H7 (cell line): ENCODE data around the gene SEC23A. TPM values are rescaled to one million over a fixed set of nuclear protein-coding genes. Genes with fewer than 3 reads are reported as not detected.
"Not testable (repeated sequence)": the region's sequence is repeated elsewhere in the genome, so short reads cannot be mapped to it uniquely, and the experiment has no call there.

Source experiments
- DNase-seq: peaks from one replicate; pipeline ENCODE4 v3.0.0; 2012
- H3K27me3 ChIP-seq: 2 replicates; pipeline ENCODE4 v1.6.0; 2011; ENCODE audit warnings: mild to moderate bottlenecking, low read length; ENCODE audit not compliant: control insufficient read depth, insufficient read depth
- H3K36me3 ChIP-seq: replicated peaks from 2 replicates; pipeline ENCODE4 v1.5.1; 2011; ENCODE audit warnings: low read length; ENCODE audit not compliant: control insufficient read depth, insufficient read depth
- H3K4me3 ChIP-seq: 2 replicates; pipeline ENCODE4 v1.5.1; 2011; ENCODE audit warnings: low read depth, mild to moderate bottlenecking, control low read depth, low read length, moderate library complexity; ENCODE audit not compliant: insufficient read depth
- total RNA-seq: library from RNA; depleted of rRNA; stranded (reverse); fragments of >200 nt; shearing (Covaris generic); gene quantifications from 2 replicates; pipeline ENCODE4 v1.2.3, GENCODE V29; 2014

Gene SEC23A
- total RNA-seq, 1 experiment from 2014 or later, result 105 TPM

DNA sequence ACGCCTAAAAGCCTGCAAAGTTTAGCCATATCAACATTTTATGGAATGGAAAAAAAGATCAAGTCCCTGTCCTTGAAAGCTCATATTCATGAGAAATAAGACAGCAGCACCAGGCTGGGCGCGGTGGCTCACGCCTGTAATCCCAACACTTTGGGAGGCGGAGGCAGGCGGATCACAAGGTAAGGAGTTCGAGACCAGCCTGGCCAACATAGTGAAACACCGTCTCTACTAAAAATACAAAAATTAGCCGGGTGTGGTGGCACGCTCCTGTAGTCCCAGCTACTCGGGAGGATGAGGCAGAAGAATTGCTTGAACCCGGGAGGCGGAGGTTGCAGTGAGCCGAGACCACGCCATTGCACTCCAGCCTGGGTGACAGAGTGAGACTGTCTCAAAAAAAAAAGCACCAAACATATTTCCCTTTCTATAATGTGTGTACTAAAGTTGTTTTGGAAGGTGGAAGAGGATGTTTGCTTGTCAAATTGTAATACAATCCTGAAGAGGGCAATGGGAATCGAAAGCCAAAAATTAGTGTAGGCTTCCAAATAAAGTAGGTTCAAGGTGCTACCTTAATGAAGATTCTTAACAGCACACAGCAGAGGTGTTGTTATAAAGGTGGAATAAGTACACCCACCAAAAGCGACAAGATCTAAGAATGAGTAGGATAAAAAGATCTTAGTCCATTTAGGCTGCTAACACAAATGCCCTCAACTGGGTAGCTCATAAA lies 1.2 kb upstream of the SEC23A start:
- DNase-seq, H3K36me3 ChIP-seq, H3K27me3 ChIP-seq: not testable (repeated sequence)
- peak overlapping the region; percentile 95; the same call in 1 of the 2 replicates for H3K4me3 ChIP-seq

DNA sequence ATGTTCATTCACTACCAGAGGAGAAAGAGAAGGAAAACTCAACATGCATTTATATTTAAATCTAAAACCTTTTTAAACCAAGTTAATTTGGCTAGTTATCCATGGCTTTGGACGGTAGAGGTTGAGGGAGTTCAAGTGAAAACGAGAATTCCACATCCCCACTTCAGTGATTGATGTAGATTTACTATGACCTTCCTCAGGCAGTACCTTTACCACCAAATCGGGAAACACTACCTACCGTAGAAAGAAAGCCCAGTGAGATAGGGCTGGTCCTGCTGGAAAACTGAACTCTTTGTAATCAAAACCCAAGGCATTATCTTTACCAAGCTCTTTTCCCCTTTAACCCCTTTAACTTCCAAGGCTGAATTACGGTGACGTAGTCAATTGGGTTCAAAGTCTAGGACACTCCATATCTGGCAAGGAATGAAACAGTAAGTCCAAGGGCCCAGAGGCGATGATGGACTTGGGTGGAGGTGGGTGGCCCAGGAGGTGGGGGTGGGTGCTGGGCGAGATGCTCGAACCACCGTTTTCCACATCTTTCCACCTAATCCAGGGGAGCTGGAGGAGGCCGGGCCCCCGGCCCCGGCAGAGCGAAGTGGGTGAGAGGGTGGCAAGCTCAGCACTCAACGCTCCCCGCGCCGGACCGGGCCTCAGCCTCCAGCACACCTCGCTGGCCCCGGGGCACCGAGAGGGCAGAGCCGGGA lies 618 bp downstream of the SEC23A start:
- DNase-seq, result no peak
- Histone ChIP-seq H3K27me3 (no peaks in the 10 kb centered on the region), H3K4me3 (peak overlapping the region; percentile 95), H3K36me3 (no peaks in the 10 kb centered on the region)

DNA sequence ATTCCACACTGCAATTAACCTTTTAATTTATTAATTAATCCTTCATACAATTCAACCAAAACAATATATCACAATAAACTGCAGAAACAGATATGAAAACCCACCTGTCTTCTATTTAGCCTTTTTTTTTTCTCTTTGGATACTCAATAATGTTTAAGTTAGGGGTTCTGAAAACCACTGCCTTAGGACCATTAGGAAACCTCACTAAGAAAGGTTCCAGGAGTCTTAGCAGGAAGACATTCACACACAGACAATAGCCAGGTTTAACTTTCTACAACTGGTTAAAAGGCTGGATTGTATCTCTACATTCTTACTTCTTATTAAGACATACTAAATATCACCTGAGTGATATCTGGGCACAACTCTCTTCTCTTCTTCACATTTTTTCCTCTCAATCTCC lies 3.3 kb downstream of the SEC23A start:
- no peak overlapping the region for H3K4me3 ChIP-seq
- H3K36me3 ChIP-seq, result peaks cover 3% of the 10 kb centered on the region
- no peaks in the 10 kb centered on the region for H3K27me3 ChIP-seq
- DNase-seq, result no peak

GRCh38 chr14:39099215-39099614 lies 3.8 kb downstream of the SEC23A start:
- DNase-seq, H3K36me3 ChIP-seq, H3K27me3 ChIP-seq, H3K4me3 ChIP-seq: not testable (repeated sequence)

- peaks cover 5% of the 10 kb centered on the region for H3K36me3 ChIP-seq
- no peak overlapping the region for H3K4me3 ChIP-seq
- DNase-seq, result peak; percentile 25
- H3K27me3 ChIP-seq, result no peaks in the 10 kb centered on the region
Observed at GRCh38 chr14:39097159-39097558, 5.9 kb downstream of the SEC23A start.

- Histone ChIP-seq H3K27me3 (no peaks in the 10 kb centered on the region), H3K36me3 (peaks cover 10% of the 10 kb centered on the region), H3K4me3 (no peak overlapping the region)
- DNase-seq, result no peak
Observed at GRCh38 chr14:39094515-39094914, 8.5 kb downstream of the SEC23A start.

- Histone ChIP-seq H3K4me3 (no peak overlapping the region), H3K36me3 (peaks cover 11% of the 10 kb centered on the region), H3K27me3 (no peaks in the 10 kb centered on the region)
- DNase-seq, result no peak
Observed at GRCh38 chr14:39091716-39092115, 11.3 kb downstream of the SEC23A start.

DNA sequence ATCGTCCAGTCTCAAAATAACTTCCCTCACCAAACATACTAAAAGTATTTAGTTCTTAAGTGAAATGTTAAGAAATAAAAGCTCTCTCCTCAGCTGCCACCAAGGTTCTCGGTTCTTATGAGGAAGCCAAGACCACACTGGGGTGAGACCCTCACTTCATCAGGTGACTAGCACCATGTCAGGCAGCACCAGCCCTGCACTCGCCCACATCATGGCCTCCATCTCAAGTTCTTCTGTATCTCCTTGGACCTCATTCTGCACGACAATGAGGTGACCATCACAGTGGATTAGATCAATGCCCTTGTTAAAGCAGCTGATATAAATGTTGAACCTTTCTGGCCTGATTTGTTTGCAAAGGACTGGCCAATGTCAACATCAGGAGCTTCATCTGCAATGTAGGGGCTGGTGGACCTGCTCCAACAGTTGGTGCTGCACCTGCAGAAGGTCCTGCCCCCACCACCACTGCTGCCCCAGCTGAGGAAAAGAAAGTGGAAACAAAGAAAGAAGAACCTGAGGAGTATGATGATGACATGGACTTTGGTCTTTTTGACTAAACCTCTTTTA lies 12.4 kb downstream of the SEC23A start:
- H3K27me3 ChIP-seq, result no peaks in the 10 kb centered on the region
- H3K4me3 ChIP-seq, result no peak overlapping the region
- DNase-seq, result no peak
- peaks cover 15% of the 10 kb centered on the region for H3K36me3 ChIP-seq

GRCh38 chr14:39087493-39087892 lies 15.5 kb downstream of the SEC23A start:
- Histone ChIP-seq H3K36me3 (peaks cover 20% of the 10 kb centered on the region), H3K4me3 (no peak overlapping the region), H3K27me3 (no peaks in the 10 kb centered on the region)
- DNase-seq, result no peak

DNA sequence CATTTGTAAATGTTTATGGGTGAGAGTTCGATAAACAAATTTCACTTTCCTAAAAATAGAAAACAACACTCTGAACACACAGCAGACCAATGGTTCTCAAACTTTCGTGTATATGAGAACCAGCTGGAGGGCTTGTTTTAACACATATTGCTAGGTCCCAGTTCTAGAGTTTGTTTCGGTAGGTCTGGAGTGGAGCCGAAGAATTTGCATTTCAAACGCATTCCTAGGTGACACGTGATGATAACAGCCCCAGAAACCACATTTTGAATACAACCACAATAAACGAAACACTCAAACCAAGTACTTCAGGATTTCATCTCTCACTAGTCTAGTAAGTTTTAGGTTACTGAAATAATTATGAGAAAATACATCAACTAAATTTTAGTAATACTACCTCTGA lies 17.1 kb downstream of the SEC23A start:
- Histone ChIP-seq H3K27me3 (no peaks in the 10 kb centered on the region), H3K36me3 (peaks cover 21% of the 10 kb centered on the region), H3K4me3 (no peak overlapping the region)
- no peak for DNase-seq

DNA sequence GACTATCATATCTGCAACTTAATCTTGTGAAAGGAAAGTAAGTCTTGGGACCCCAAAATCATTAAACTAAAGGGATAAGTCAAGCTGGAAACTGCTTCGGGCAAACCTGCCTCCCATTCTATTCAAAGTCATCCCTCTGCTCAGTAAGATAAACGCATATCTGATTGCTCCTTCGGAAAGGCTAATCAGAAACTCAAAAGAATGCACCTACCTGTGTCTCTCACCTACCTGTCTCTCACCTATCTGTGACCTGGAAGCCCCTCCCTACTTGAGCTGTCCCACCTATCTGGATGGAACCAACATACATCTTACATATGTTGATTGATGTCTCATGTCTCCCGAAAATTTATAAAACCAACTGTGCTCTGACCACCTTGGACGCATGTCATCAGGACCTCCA lies 19.9 kb downstream of the SEC23A start:
- peaks cover 19% of the 10 kb centered on the region for H3K36me3 ChIP-seq

GRCh38 chr14:39080886-39081285 lies 22.1 kb downstream of the SEC23A start:
- H3K27me3 ChIP-seq, result no peaks in the 10 kb centered on the region
- no peak for DNase-seq
- peaks cover 15% of the 10 kb centered on the region for H3K36me3 ChIP-seq
- no peak overlapping the region for H3K4me3 ChIP-seq

More for the DNA sequence above, 19.9 kb downstream of the SEC23A start:
- no peak for DNase-seq
- H3K4me3 ChIP-seq, result no peak overlapping the region
- no peaks in the 10 kb centered on the region for H3K27me3 ChIP-seq

DNA sequence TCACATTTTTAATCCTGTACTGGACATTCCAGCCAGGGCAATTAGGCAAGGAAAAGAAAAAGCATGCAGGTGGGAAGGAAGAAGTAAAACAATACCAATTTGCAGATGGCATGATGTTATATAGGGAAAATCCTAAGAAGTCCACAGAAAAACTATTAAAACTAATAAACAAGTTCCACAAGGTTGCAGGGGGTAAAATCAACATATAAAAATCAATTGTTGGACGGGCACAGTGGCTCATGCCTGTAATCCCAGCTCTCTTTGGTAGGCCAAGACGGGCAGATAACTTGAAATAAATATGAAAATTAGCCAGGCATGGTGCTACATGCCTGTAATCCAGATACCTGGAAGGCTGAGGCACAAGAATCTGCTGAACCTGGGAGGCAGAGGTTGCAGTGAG lies 31.9 kb downstream of the SEC23A start:
- DNase-seq, result no peak
- Histone ChIP-seq H3K27me3 (no peaks in the 10 kb centered on the region), H3K4me3 (no peak overlapping the region), H3K36me3 (peaks cover 4% of the 10 kb centered on the region)

DNA sequence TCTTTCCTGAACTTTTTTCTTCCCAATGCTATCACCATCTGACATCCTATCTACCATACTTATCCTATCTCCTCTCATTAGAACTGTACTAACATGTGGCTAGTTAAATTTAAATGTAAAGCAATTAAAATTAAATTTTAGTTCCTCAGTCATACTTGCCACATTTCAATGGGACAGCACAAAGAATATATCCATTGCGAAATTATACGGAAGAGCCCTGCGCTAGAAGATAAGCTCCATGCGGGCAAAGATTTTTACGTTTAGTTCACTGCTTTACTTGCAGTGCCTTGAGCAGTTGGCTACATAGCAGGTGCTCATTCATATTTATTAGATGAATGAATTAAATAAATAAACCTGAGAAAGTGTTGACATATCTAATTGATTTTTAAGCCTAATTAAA lies 33.1 kb downstream of the SEC23A start:
- DNase-seq, result no peak
- Histone ChIP-seq H3K36me3 (peaks cover 2% of the 10 kb centered on the region), H3K4me3 (no peak overlapping the region), H3K27me3 (no peaks in the 10 kb centered on the region)

DNA sequence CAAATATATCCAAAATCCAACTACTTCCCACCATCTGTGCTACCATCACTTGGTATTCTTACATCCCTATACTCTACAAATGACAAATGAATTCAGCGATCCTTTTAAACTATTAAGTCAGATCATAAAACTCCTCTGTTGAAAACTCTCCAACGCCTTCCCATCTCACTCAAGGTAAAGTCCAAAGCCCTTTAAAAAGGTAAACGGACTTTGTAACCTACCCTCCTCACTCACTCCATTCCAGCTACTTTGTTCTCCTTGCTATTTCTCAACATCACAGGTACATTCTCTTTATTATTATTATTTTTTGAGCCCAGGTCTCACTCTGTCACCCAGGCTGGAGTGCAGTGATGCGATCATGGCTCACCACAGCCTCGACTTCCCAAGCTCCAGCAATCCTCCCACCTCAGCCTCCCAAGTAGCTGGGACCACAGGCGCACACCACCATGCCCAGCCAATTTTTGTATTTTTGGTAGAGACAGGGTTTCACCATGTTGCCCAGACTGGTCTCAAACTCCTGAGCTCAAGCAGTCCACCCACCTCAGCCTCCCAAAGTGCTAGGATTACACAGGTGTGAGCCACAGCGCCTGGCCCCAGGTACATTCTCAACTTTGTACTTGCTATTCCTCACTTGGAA lies 33.7 kb downstream of the SEC23A start:
- not testable (repeated sequence) for H3K4me3 ChIP-seq, DNase-seq, H3K27me3 ChIP-seq, H3K36me3 ChIP-seq
